HG02970 (cell line): ENCODE data around the gene KRT78.

Experiments used
- ATAC-seq: cut with Tn5 transposase; IDR thresholded peaks from one replicate; pipeline ENCODE4 v1.9.1; 2021; ENCODE audit warnings: mild to moderate bottlenecking, moderate library complexity, moderate number of reproducible peaks; ENCODE audit not compliant: unreplicated experiment, low FRiP score

Gene KRT78

DNA sequence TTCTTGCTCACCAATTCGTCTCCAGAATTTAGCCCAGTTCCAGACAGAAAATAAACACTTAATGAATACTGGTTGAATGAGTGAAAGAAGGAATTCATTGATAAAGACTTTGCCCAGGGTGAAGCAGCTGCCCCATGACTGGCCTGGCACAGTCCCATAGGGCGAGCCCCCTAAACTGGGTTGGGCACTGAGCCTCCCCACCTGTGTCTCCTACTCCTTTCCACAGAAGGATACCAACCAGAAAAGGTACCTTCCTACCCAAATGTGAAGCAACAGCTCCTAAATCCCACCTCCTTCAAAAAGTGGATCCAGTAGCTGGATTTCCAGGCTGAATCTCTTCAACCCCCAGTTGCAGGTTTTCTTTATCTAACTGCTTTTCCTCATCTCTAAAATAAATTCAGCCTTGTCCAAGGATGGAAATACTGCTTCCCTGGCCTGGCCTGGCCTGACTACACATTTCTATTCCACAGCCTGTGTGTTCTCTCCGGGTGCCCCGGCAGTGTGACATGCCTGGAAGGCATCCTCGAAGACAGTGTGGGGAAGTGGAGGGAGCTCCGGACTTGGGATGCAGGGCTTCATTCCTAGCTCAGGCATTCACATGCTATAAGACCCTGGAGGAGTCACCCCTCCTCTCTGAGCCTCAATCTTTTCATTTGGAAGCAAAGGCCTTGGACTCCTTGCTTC, 60.5 kb downstream of the KRT78 start:
- ATAC-seq = no peak
